HEK293 (cell line): Measurements from ENCODE around the gene GALNT9.

Experiments used
- GLIS1 ChIP-seq: fragments of 450-650 bp; formaldehyde crosslinking; IDR thresholded peaks from 2 replicates; pipeline ENCODE4 v1.5.1; 2016; ENCODE audit warnings: missing biosample characterization, missing genetic modification characterization
- SALL2 ChIP-seq: fragments of 450-650 bp; formaldehyde crosslinking; IDR thresholded peaks from 2 replicates; pipeline ENCODE4 v1.5.0; 2017; ENCODE audit warnings: missing biosample characterization, mild to moderate bottlenecking, missing genetic modification characterization, borderline replicate concordance
- WT1 ChIP-seq: fragments of 450-650 bp; formaldehyde crosslinking; IDR thresholded peaks from 2 replicates; pipeline ENCODE4 v1.5.1; 2016; ENCODE audit warnings: missing biosample characterization, missing genetic modification characterization
- ZNF174 ChIP-seq: fragments of 450-650 bp; formaldehyde crosslinking; IDR thresholded peaks from 2 replicates; pipeline ENCODE4 v1.5.0; 2017; ENCODE audit warnings: missing biosample characterization, mild to moderate bottlenecking, missing genetic modification characterization
- ZNF350 ChIP-seq: fragments of 450-650 bp; formaldehyde crosslinking; IDR thresholded peaks from 2 replicates; pipeline ENCODE4 v1.5.0; 2017; ENCODE audit warnings: missing biosample characterization, mild to moderate bottlenecking, missing genetic modification characterization
- ZNF426 ChIP-seq: fragments of 450-650 bp; formaldehyde crosslinking; IDR thresholded peaks from 2 replicates; pipeline ENCODE4 v1.5.1; 2017; ENCODE audit warnings: missing biosample characterization, missing genetic modification characterization, mild to moderate bottlenecking, inconsistent platforms, moderate library complexity
- ZNF658 ChIP-seq: fragments of 450-650 bp; formaldehyde crosslinking; IDR thresholded peaks from 2 replicates; pipeline ENCODE4; 2016; ENCODE audit warnings: missing biosample characterization, missing genetic modification characterization
- ZNF707 ChIP-seq: fragments of 450-650 bp; formaldehyde crosslinking; IDR thresholded peaks from 2 replicates; pipeline ENCODE4 v1.5.1; 2016; ENCODE audit warnings: missing biosample characterization, missing genetic modification characterization
- ZNF768 ChIP-seq: fragments of 450-650 bp; formaldehyde crosslinking; IDR thresholded peaks from 2 replicates; pipeline ENCODE4 v1.5.1; 2018; ENCODE audit warnings: missing biosample characterization, mild to moderate bottlenecking, missing genetic modification characterization
- TF ChIP-seq, protein P1 (sequence below): fragments of 450-650 bp; formaldehyde crosslinking; IDR thresholded peaks from 2 replicates; pipeline ENCODE4 v1.5.1; 2016; ENCODE audit warnings: missing biosample characterization, missing genetic modification characterization
- TF ChIP-seq, protein P2 (sequence below): fragments of 450-650 bp; formaldehyde crosslinking; IDR thresholded peaks from 2 replicates; pipeline ENCODE4 v1.5.1; 2016; ENCODE audit warnings: missing biosample characterization, missing genetic modification characterization

DNA sequence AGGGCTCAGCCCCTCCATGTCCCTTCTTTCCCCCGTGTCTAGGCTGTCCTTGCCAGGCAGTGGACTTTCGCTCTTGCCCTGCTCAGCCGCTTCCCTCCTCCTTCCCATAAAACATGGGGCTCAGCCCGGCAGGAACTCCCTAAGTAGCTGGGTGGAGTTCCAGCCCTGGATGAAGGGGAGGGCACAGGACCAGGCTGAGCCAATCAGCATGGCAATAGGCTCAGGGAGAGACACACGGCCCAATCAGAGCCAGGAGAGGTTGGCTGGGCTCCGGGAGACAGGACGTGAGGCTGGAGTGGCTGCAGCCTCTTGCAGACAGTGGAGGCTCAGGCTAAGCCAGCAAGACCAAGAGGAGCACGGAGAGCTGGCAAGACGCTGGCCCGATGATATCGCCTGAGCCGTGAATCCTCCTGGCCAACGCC, 54.3 kb downstream of the GALNT9 start:
- TF ChIP-seq SALL2 (tag by site-specific recombination) (no peak), ZNF426 (tag by site-specific recombination) (no peak), GLIS1 (tag by site-specific recombination) (no peak), WT1 (no peak), ZNF768 (tag by site-specific recombination) (no peak), ZNF707 (tag by site-specific recombination) (no peak), ZNF350 (no peak), ZNF658 (tag by site-specific recombination) (no peak), ZNF174 (no peak)
- TF ChIP-seq, protein P1, sequence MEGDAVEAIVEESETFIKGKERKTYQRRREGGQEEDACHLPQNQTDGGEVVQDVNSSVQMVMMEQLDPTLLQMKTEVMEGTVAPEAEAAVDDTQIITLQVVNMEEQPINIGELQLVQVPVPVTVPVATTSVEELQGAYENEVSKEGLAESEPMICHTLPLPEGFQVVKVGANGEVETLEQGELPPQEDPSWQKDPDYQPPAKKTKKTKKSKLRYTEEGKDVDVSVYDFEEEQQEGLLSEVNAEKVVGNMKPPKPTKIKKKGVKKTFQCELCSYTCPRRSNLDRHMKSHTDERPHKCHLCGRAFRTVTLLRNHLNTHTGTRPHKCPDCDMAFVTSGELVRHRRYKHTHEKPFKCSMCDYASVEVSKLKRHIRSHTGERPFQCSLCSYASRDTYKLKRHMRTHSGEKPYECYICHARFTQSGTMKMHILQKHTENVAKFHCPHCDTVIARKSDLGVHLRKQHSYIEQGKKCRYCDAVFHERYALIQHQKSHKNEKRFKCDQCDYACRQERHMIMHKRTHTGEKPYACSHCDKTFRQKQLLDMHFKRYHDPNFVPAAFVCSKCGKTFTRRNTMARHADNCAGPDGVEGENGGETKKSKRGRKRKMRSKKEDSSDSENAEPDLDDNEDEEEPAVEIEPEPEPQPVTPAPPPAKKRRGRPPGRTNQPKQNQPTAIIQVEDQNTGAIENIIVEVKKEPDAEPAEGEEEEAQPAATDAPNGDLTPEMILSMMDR (tag by site-specific recombination) = no peak
- TF ChIP-seq, protein P2, sequence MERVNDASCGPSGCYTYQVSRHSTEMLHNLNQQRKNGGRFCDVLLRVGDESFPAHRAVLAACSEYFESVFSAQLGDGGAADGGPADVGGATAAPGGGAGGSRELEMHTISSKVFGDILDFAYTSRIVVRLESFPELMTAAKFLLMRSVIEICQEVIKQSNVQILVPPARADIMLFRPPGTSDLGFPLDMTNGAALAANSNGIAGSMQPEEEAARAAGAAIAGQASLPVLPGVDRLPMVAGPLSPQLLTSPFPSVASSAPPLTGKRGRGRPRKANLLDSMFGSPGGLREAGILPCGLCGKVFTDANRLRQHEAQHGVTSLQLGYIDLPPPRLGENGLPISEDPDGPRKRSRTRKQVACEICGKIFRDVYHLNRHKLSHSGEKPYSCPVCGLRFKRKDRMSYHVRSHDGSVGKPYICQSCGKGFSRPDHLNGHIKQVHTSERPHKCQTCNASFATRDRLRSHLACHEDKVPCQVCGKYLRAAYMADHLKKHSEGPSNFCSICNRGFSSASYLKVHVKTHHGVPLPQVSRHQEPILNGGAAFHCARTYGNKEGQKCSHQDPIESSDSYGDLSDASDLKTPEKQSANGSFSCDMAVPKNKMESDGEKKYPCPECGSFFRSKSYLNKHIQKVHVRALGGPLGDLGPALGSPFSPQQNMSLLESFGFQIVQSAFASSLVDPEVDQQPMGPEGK (tag by site-specific recombination) = no peak
